Right lobe of liver (tissue), 6 donors: ENCODE data around the gene HECW1. TPM values are rescaled to one million over a fixed set of nuclear protein-coding genes. Genes with fewer than 3 reads are reported as not detected.

Source experiments
- ATAC-seq, 4 donors: fragments of 200-7000 bp; cut with Tn5 transposase; one replicate each; pipeline ENCODE4 v1.9.1; 2020; ENCODE audit warnings: mild to moderate bottlenecking in 4 of 4, moderate library complexity in 4 of 4
- DNase-seq, 3 donors: peaks; one replicate each; pipeline ENCODE4 v3.0.0-alpha.2; 2020
- H3K27ac ChIP-seq, 3 donors: fragments of 200-600 bp; one replicate each; pipeline ENCODE4 v1.8.0; 2022
- H3K27me3 ChIP-seq, 2 donors: fragments of 200-600 bp; one replicate each; pipeline ENCODE4 v1.8.0; 2022
- H3K36me3 ChIP-seq, 4 donors: fragments of 200-600 bp; sonication (generic) in 1 of 4; one replicate each; pipeline versions ENCODE4 v1.5.1 to v1.8.0; 2017 to 2022; ENCODE audit warnings: control low read depth in 1 of 4
- H3K4me1 ChIP-seq, 4 donors: fragments of 200-600 bp; sonication (generic) in 1 of 4; one replicate each; pipeline versions ENCODE4 v1.5.1 to v1.8.0; 2017 to 2022; ENCODE audit warnings: control low read depth in 1 of 4
- H3K4me3 ChIP-seq, 3 donors: fragments of 200-600 bp; one replicate each; pipeline ENCODE4 v1.8.0; 2022
- H3K9me3 ChIP-seq, 4 donors: fragments of 200-600 bp; sonication (generic) in 1 of 4; one replicate each; pipeline versions ENCODE4 v1.5.1 to v1.8.0; 2017 to 2022; ENCODE audit warnings: control low read depth in 1 of 4
- POLR2A ChIP-seq: fragments of 450-650 bp; IDR thresholded peaks from one replicate; pipeline ENCODE4 v1.6.1; 2017; ENCODE audit warnings: antibody characterized with exemption, mild to moderate bottlenecking
- WGBS: methylation state at CpG from one replicate; pipeline ENCODE4 v1.1.6; 2018; ENCODE audit warnings: low coverage, low lambda C conversion rate; ENCODE audit not compliant: insufficient coverage; ENCODE audit errors: missing lambda C conversion rate; 5-methylcytosine and 5-hydroxymethylcytosine counted together
- intact Hi-C, 2 donors: fragments of 100-400 bp; cut with DNase I; formaldehyde crosslinking; loops; one replicate each; pipeline versions ENCODE4 v1.11.2 to v1.14.1; 2022
- total RNA-seq, 6 experiments: library from RNA; depleted of rRNA in 2 of 6; stranded (reverse); fragments of >200 nt in 2 of 6; fragmentation: NEBNext Ultra II Directional in 3 of 6; extraction: Animal tissue kit (Norgen Biotek cat#: 25700) in 3 of 6; gene quantifications; one replicate each; pipeline versions ENCODE4 v1.1.0 to v1.2.4, GENCODE V29; 2016 to 2023
- TF ChIP-seq, protein P1 (sequence below), 4 donors: fragments of 200-600 bp in 3 of 4; fragments of 450-650 bp in 1 of 4; IDR thresholded peaks; one replicate each; pipeline versions ENCODE4 v1.5.1 to v1.8.0; 2016 to 2022; ENCODE audit warnings: antibody characterized with exemption in 4 of 4, mild to moderate bottlenecking in 2 of 4
- donor health status: DM: no; HTN: yes; CAD: no.
- donor health status: DM: no; HTN: no; CAD: no.
- donor health status: DM: no; HTN: no; CAD: no.
- donor health status: DM: no; HTN: yes; CAD: no.
- donor health status: DM: no; HTN: yes; CAD: no.

The HECW1 gene
- total RNA-seq, 6 experiments from 2014 or later = 0.02 to 0.87 (median 0.09) TPM; not detected in 1

DNA sequence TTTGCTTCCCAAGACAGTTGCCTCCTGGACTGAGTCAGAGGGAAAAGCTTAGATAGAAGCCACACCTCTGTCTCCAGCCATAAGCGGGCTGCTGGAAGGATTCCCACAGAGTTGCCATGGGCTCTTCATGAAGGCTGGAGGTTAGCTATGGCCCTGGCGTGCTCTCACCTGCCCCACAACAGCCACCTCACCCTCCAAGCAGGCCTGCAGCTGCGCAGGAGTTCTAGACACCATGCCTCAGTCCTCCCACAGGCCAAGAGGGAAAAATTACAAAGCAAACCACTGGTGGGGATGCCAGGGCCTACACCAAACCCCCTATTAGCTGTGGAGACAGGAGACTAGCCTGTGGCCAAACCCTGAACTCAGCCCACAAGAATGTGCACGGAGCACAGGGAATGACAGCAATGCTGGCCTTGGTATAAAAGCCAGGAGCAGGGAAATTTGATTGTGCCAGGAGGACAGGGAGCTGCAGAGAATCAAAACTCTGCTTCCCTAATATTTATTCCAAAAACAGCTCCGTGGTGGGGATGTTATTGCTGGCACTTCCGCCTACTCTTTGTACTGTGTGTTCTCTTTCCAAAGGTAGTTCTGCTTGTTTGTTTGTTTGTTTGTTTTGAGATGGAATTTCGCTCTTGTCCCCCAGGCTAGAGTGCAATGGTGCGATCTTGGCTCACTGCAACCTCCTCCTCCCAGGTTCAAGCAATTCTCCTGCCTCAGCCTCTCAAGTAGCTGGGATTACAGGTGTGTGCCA is 410.1 kb downstream of the HECW1 start:
- DNase-seq (no peak), ATAC-seq (peak in 1 of 4 donors; percentile 34)
- TF ChIP-seq POLR2A = no peak
- intact Hi-C loops = no loop called here
- no peaks in the 10 kb centered on the region for H3K36me3 ChIP-seq
- whole genome bisulfite sequencing = 69% methylated on average over 6 of the region's 8 CpGs
- H3K27me3 ChIP-seq = no peaks in the 10 kb centered on the region
- no peak overlapping the region for H3K4me3 ChIP-seq
- H3K4me1 ChIP-seq = no peaks in the 10 kb centered on the region
- H3K27ac ChIP-seq = no peak overlapping the region
- H3K9me3 ChIP-seq = no peaks in the 10 kb centered on the region

GRCh38 chr7:43528576-43529354 is 416.3 kb downstream of the HECW1 start:
- ATAC-seq (no peak), DNase-seq (no peak)
- 83% methylated on average over 10 of the region's 10 CpGs for WGBS
- Histone ChIP-seq H3K9me3 (no peaks in the 10 kb centered on the region), H3K36me3 (no peaks in the 10 kb centered on the region), H3K27ac (no peak overlapping the region), H3K4me1 (no peaks in the 10 kb centered on the region), H3K4me3 (no peak overlapping the region), H3K27me3 (no peaks in the 10 kb centered on the region)
- intact Hi-C loops = no loop called here
- TF ChIP-seq, protein P1, sequence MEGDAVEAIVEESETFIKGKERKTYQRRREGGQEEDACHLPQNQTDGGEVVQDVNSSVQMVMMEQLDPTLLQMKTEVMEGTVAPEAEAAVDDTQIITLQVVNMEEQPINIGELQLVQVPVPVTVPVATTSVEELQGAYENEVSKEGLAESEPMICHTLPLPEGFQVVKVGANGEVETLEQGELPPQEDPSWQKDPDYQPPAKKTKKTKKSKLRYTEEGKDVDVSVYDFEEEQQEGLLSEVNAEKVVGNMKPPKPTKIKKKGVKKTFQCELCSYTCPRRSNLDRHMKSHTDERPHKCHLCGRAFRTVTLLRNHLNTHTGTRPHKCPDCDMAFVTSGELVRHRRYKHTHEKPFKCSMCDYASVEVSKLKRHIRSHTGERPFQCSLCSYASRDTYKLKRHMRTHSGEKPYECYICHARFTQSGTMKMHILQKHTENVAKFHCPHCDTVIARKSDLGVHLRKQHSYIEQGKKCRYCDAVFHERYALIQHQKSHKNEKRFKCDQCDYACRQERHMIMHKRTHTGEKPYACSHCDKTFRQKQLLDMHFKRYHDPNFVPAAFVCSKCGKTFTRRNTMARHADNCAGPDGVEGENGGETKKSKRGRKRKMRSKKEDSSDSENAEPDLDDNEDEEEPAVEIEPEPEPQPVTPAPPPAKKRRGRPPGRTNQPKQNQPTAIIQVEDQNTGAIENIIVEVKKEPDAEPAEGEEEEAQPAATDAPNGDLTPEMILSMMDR (IDR thresholded peaks at IDR 0.05) = no peak
- no peak for TF ChIP-seq POLR2A

GRCh38 chr7:43530553-43531410 is 418.3 kb downstream of the HECW1 start:
- TF ChIP-seq, protein P1 (IDR thresholded peaks at IDR 0.05) = no peak
- TF ChIP-seq POLR2A = no peak
- no peaks in the 10 kb centered on the region for H3K36me3 ChIP-seq
- no peak overlapping the region for H3K4me3 ChIP-seq
- intact Hi-C loops = no loop called here
- peak in 1 of 4 donors; percentile 47 for ATAC-seq
- 31% methylated on average over 6 of the region's 6 CpGs for WGBS
- DNase-seq = no peak
- H3K27me3 ChIP-seq = no peaks in the 10 kb centered on the region
- H3K27ac ChIP-seq = no peak overlapping the region
- no peaks in the 10 kb centered on the region for H3K9me3 ChIP-seq
- H3K4me1 ChIP-seq = no peaks in the 10 kb centered on the region

GRCh38 chr7:43531700-43532099 is 419.3 kb downstream of the HECW1 start:
- no peaks in the 10 kb centered on the region for H3K27me3 ChIP-seq
- WGBS = 84% methylated on average over 9 of the region's 9 CpGs
- no peak for TF ChIP-seq POLR2A
- TF ChIP-seq, protein P1 (IDR thresholded peaks at IDR 0.05) = no peak
- intact Hi-C loops = no loop called here
- ATAC-seq = no peak
- H3K27ac ChIP-seq = no peak overlapping the region
- DNase-seq = no peak
- H3K4me1 ChIP-seq = no peaks in the 10 kb centered on the region
- no peaks in the 10 kb centered on the region for H3K9me3 ChIP-seq
- H3K4me3 ChIP-seq = no peak overlapping the region
- no peaks in the 10 kb centered on the region for H3K36me3 ChIP-seq
